ENCODE data around the gene LPXN. TPM values are rescaled to one million over a fixed set of nuclear protein-coding genes. Genes with fewer than 3 reads are reported as not detected.

The LPXN gene
- total RNA-seq, 1 donor from 2014 or later, result 4.0 TPM

Other genes with a start within 250 kb of the LPXN start
- not detected in 2 replicates for gene OR5B17, start 216.8 kb downstream of the LPXN start, total RNA-seq
- not detected in 2 replicates for gene OR5B3, start 169.0 kb downstream of the LPXN start, total RNA-seq
- gene OR5B2, start 147.7 kb downstream of the LPXN start, total RNA-seq, result not detected in 2 replicates
- not detected in 2 replicates for gene OR5B12, start 133.6 kb downstream of the LPXN start, total RNA-seq
- gene OR5B21, start 67.8 kb downstream of the LPXN start, total RNA-seq, result not detected in 2 replicates
- 56.0 and 63.4 TPM in 2 replicates for gene ZFP91, start 3.2 kb upstream of the LPXN start, total RNA-seq
- gene CNTF, start 46.8 kb upstream of the LPXN start, total RNA-seq, result 1.6 and 2.2 TPM in 2 replicates
- not detected in 2 replicates for gene GLYAT, start 156.1 kb upstream of the LPXN start, total RNA-seq